Neuron (in vitro differentiated cells): ENCODE data around the gene DHRSX.
"Not testable (repeated sequence)": the region's sequence is repeated elsewhere in the genome, so short reads cannot be mapped to it uniquely, and the experiment has no call there.

Experiments
- H2AFZ ChIP-seq: one replicate; pipeline ENCODE4 v1.6.1; 2013; ENCODE audit warnings: low read depth, mild to moderate bottlenecking, inconsistent platforms, low read length, moderate library complexity
- H3K27me3 ChIP-seq: one replicate; pipeline ENCODE4 v1.6.1; 2013; ENCODE audit warnings: low read length; ENCODE audit not compliant: insufficient read depth
- H3K36me3 ChIP-seq: one replicate; pipeline ENCODE4 v1.6.1; 2013; ENCODE audit warnings: low read length; ENCODE audit not compliant: insufficient read depth
- H3K4me1 ChIP-seq: one replicate; pipeline ENCODE4 v1.6.1; 2013; ENCODE audit warnings: low read length; ENCODE audit not compliant: insufficient read depth
- H3K4me3 ChIP-seq: 2 replicates; pipeline ENCODE4 v1.5.1; 2013; ENCODE audit warnings: mild to moderate bottlenecking, low read length, moderate library complexity
- H3K9me3 ChIP-seq: one replicate; pipeline ENCODE4 v1.6.1; 2013; ENCODE audit warnings: low read length

The DHRSX gene

DNA sequence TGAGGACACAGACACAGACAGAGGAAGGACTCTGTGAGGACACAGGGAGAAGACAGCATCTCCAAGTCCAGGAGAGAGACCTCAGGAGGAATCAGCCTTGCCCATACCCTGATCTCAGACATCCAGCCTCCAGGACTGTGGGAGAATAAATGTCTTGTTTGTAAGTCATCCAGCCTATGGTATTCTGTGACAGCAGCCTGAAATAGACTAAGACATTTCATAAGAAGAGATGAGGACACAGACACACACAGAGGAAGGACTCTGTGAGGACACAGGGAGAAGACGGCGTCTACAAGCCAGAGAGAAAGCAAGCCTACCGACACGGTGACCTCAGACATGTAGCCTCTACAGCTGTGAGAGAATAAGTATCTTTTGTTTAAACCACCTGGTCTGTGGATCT is 112.1 kb downstream of the DHRSX start:
- no peak overlapping the region for H3K4me3 ChIP-seq
- no peaks in the 10 kb centered on the region for H3K36me3 ChIP-seq
- H3K9me3 ChIP-seq: peaks cover 8% of the 10 kb centered on the region
- no peaks in the 10 kb centered on the region for H3K27me3 ChIP-seq
- H3K4me1 ChIP-seq: no peaks in the 10 kb centered on the region
- H2AFZ ChIP-seq: no peak overlapping the region

DNA sequence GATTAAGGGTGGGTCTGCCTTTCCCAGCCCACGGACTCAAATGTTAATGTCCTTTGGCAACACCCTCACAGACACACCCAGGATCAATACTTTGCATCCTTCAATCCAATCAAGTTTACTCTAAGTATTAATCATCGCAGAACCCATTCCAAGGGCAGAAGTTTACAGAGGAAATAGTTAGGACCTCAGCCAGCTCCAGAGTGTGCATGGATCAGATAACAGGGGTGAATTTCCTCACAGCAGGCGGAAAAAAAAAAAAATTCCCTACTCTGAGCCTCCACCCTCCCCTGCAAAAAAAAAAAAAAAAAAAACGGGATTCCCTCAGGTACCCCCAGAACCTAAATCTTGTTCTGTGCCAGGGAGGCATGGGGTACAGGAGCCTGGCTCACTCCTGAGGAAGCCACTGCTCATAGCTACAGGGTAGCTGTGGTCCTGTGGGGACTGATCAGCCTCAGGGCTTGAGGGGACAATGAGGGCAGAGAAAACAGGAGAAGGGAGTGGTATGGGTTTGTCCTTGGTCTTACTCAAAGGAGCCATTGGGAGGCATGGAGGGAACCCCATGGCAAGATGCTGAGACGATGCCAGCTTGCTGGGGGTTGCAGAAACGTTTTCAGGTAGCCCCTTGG is 113.0 kb downstream of the DHRSX start:
- peaks cover 9% of the 10 kb centered on the region for H3K9me3 ChIP-seq
- no peaks in the 10 kb centered on the region for H3K36me3 ChIP-seq
- H2AFZ ChIP-seq: no peak overlapping the region
- H3K27me3 ChIP-seq: no peaks in the 10 kb centered on the region
- H3K4me1 ChIP-seq: no peaks in the 10 kb centered on the region
- no peak overlapping the region for H3K4me3 ChIP-seq

DNA sequence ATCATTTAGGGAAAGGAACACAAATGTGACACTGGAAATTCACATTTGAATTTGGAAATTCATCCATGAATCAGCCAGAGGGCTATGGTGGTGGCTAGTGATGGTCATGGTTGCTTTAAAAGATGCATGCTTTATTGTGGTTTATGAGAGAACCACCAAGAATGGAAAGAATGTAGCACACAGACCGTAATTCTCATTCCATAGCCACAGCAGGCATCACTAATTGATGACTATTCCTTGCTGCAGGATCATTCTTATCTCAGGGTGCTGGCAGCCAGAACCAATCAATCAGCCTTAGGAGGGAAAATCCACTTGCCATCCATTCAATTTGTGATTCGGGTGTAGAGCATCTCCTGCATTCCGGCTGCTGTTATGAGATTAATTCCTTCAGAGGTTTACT is 115.6 kb downstream of the DHRSX start:
- no peaks in the 10 kb centered on the region for H3K4me1 ChIP-seq
- H3K4me3 ChIP-seq: no peak overlapping the region
- H3K9me3 ChIP-seq: peaks cover 9% of the 10 kb centered on the region
- H2AFZ ChIP-seq: no peak overlapping the region
- no peaks in the 10 kb centered on the region for H3K27me3 ChIP-seq
- no peaks in the 10 kb centered on the region for H3K36me3 ChIP-seq

DNA sequence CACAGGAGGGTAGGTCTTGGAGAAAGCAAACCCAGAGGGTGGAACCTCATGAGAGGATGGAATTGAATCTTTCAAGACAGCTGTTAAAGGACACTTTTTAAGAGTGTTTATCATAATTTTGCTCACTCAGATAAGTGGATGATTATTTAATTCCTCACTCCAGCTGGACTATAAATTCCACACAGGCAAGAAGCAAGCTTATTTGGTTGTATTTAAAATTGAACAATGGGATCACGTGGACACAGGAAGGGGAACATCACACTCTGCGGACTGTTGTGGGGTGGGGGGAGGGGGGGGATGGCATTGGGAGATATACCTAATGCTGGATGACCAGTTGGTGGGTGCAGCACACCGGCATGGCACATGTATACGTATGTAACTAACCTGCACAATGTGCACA is 116.3 kb downstream of the DHRSX start:
- Histone ChIP-seq H2AFZ (no peak overlapping the region), H3K36me3 (no peaks in the 10 kb centered on the region), H3K4me1 (no peaks in the 10 kb centered on the region)

DNA sequence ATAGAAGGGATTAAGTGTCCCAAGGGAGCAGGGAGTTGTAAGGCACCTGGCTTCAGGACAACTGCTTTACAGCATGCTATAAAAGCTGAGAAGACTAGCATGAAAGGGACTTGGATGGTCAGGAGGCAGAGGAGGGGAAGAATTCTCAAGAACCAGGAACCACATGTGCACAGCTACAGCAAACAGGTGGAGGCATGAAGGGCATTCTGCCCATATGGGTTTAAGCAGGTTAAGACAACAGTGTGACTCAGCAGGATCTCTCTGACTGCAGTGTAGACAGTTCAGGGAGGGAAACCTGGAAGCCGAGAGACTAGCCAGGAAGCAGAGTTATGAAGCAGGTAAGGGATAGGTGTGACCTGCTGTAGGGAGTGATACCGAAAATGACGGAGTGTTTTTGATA is 117.0 kb downstream of the DHRSX start:
- Histone ChIP-seq H3K27me3 (no peaks in the 10 kb centered on the region), H3K9me3 (peaks cover 10% of the 10 kb centered on the region), H3K4me3 (no peak overlapping the region), H3K36me3 (no peaks in the 10 kb centered on the region), H2AFZ (no peak overlapping the region), H3K4me1 (no peaks in the 10 kb centered on the region)

More for the DNA sequence above, 116.3 kb downstream of the DHRSX start:
- no peak overlapping the region for H3K4me3 ChIP-seq
- peaks cover 10% of the 10 kb centered on the region for H3K9me3 ChIP-seq
- no peaks in the 10 kb centered on the region for H3K27me3 ChIP-seq

DNA sequence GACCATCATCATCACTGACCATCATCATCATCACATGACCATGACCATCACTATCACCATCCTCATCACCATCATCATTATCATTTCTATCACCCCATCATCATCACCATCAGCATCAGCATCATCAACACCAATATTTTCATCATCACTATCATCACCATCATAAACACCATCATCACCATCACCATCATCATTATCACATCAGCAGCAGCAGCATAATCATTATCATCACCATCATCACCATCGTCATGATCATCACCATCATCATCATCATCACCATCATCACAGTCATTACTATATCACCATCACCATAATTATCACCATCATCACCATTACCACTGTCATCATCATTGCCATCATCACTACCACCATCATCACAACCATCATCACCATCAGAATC is 117.6 kb downstream of the DHRSX start:
- H3K4me3 ChIP-seq: no peak overlapping the region
- H3K36me3 ChIP-seq: no peaks in the 10 kb centered on the region
- peaks cover 11% of the 10 kb centered on the region for H3K9me3 ChIP-seq
- no peaks in the 10 kb centered on the region for H3K27me3 ChIP-seq
- H2AFZ ChIP-seq: no peak overlapping the region
- no peaks in the 10 kb centered on the region for H3K4me1 ChIP-seq

DNA sequence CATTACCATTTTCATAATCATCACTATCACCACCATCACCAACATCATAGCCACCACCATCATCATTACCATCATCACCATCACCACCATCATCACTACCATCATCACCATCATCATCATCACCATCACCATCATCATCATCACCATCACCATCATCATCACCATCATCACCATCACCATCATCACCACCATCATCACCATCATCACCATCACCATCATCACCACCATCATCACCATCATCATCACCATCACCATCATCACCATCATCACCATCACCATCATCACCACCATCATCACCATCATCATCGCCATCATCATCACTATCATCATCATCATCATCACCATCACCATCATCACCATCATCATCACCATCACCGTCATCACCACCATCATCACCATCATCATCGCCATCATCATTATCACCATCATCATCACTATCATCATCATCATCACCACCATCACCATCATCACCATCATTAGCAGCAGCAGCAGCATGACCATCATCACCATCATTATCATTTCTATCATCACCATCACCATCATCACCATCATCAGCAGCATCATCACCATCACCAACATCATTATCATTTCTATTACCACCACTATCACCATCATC is 118.2 kb downstream of the DHRSX start:
- not testable (repeated sequence) for H3K4me3 ChIP-seq, H3K27me3 ChIP-seq, H2AFZ ChIP-seq, H3K36me3 ChIP-seq, H3K4me1 ChIP-seq
- peaks cover 14% of the 10 kb centered on the region for H3K9me3 ChIP-seq

DNA sequence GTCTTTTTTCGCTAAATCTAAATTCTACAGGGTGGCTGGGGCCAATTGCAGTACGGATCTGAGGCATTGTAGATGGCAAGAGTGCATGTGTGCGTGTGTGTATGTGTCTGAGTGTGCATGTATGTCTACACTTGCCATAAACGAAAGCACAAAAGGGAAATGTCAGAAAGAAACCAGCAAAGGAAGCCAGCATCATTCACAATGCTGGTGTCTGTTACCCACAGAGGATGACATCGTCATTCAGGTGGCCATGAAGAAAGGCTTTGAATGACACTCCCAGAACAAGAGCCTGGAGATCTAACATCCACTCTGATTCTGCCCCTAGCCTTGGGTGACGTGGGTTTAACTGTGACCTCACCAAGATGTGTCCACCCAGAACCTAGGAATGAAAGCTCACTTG is 124.6 kb downstream of the DHRSX start:
- Histone ChIP-seq H3K9me3 (peaks cover 22% of the 10 kb centered on the region), H3K27me3 (no peaks in the 10 kb centered on the region), H3K4me1 (no peaks in the 10 kb centered on the region), H2AFZ (no peak overlapping the region), H3K36me3 (no peaks in the 10 kb centered on the region), H3K4me3 (no peak overlapping the region)

DNA sequence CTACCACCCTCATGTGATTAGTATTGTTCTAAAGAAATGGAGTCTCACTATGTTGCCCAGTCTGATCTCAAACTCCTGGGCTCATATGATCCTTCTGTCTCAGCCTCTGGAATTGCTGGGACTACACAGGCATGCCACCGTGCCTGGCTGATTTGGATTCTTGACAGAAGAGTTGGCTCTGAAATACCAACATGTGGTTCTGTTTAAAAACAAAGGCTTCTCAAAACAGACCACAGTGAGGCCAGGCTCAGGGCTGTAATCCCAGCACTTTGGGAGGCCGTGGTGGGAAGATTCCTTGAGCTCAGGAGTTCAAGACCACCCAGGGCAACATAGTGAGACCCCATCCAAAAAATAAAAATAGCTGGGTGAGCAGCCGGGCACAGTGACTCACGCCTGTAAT is 126.7 kb downstream of the DHRSX start:
- Histone ChIP-seq H3K36me3 (no peaks in the 10 kb centered on the region), H3K4me3 (no peak overlapping the region), H3K9me3 (peaks cover 17% of the 10 kb centered on the region), H3K4me1 (no peaks in the 10 kb centered on the region), H2AFZ (no peak overlapping the region), H3K27me3 (no peaks in the 10 kb centered on the region)

DNA sequence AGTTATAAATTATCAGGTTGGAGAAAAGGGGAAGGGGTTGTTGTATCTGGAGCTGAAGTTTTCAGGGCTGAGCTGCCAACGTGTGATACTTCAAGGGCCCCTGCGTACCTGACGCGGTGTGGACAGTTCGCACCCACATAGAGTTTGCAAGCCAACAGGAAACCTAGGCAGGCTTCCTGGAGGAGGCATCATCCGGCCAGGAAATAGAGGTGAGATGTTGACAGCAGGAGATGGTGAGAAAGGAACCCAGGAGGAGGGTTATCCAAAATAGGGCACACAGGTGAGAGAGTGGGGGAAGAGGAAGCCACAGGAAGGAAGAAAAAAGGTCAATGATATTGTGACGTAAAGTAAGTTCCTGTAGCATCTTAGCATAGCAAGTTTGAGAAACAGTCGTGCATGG is 127.2 kb downstream of the DHRSX start:
- Histone ChIP-seq H3K4me1 (no peaks in the 10 kb centered on the region), H2AFZ (no peak overlapping the region)

DNA sequence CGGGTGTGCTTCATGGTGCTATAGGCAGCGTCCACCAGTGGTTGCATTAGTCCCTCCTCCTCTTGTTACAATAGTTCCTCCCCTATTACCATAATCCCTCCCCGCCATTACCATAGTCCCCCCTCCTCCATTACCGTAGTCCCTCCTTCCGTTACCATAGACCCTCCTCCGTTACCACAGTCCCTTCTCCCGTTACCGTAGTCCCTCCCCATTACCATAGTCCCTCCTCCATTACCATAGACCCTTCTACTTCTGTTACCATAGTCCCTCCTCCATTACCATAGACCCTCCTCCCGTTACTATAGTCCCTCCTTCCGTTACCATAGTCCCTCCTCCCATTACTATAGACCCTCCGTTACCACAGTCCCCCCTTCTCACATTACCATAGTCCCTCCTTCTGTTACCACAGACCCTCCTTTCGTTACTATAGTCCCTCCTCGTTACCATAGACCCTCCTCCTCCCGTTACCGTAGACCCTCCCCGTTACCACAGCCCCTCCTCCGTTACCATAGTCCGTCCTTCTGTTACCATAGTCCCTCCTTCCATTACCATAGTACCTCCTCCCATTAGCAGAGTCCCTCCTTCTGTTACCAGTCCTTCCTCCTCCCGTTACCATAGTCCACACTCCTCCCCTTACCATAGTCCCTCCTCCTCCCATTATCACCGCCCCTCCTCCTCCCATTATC is 129.6 kb downstream of the DHRSX start:
- H3K4me3 ChIP-seq: no peak overlapping the region

More for the DNA sequence above, 127.2 kb downstream of the DHRSX start:
- Histone ChIP-seq H3K36me3 (no peaks in the 10 kb centered on the region), H3K27me3 (no peaks in the 10 kb centered on the region), H3K9me3 (peaks cover 17% of the 10 kb centered on the region), H3K4me3 (no peak overlapping the region)

DNA sequence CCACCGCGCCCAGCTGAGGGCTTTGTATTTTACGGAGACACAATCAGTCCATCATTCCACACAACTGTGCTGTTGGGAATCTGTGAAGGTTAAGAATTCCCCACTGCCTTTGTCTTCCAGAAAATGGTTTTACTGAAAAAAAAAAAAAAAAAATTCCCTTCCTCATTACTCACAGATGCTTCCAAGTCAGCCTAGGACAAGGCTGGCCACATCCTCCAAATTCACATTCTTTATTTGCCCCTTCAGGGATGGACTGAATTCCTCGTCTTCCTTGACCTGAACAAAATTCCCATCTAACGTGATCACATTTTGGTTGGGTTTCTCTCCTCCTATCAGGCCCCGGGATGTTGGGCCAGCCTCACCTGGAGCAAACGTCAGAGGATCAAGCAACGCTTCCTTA is 130.3 kb downstream of the DHRSX start:
- H3K27me3 ChIP-seq: no peaks in the 10 kb centered on the region
- H3K4me3 ChIP-seq: no peak overlapping the region
- no peak overlapping the region for H2AFZ ChIP-seq
- H3K9me3 ChIP-seq: peaks cover 10% of the 10 kb centered on the region
- H3K4me1 ChIP-seq: no peaks in the 10 kb centered on the region
- H3K36me3 ChIP-seq: no peaks in the 10 kb centered on the region

More for the DNA sequence above, 129.6 kb downstream of the DHRSX start:
- no peak overlapping the region for H2AFZ ChIP-seq
- no peaks in the 10 kb centered on the region for H3K4me1 ChIP-seq
- peaks cover 10% of the 10 kb centered on the region for H3K9me3 ChIP-seq
- no peaks in the 10 kb centered on the region for H3K36me3 ChIP-seq
- H3K27me3 ChIP-seq: no peaks in the 10 kb centered on the region

DNA sequence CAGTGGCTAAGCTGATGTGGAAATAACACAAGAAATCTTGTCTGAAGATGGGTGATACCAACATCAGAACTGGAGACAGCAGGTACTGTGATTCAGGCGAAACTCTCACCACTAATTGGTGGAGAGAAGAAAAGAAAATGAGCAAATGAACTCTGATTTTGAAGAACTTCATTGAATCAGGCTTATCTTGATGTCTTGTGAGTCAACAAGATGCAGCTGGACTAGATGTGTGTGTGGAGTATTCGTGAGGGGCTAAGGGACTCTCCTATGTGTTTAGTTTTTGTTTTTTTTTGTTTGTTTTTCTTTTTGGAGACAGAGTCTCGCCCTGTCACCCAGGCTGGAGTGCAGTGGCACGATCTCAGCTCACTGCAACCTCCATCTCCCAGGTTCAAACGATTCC is 131.6 kb downstream of the DHRSX start:
- no peaks in the 10 kb centered on the region for H3K4me1 ChIP-seq
- H3K36me3 ChIP-seq: no peaks in the 10 kb centered on the region
- H3K9me3 ChIP-seq: peaks cover 11% of the 10 kb centered on the region
- no peaks in the 10 kb centered on the region for H3K27me3 ChIP-seq
- no peak overlapping the region for H3K4me3 ChIP-seq
- no peak overlapping the region for H2AFZ ChIP-seq
